SKM-1 treated with dmso at 0.1 percent for 144 hours (cell line): Measurements from ENCODE around the gene ZCCHC3.
"Not testable (repeated sequence)": the region's sequence is repeated elsewhere in the genome, so short reads cannot be mapped to it uniquely, and the experiment has no call there.

Experiments
- DNase-seq: peaks from one replicate; lab custom pipeline; 2025; ENCODE audit not compliant: unreplicated experiment; lab: John Stamatoyannopoulos, UW

The ZCCHC3 gene

GRCh38 chr20:311609-312008 is 14.2 kb downstream of the ZCCHC3 start:
- no peak for DNase-seq

DNA sequence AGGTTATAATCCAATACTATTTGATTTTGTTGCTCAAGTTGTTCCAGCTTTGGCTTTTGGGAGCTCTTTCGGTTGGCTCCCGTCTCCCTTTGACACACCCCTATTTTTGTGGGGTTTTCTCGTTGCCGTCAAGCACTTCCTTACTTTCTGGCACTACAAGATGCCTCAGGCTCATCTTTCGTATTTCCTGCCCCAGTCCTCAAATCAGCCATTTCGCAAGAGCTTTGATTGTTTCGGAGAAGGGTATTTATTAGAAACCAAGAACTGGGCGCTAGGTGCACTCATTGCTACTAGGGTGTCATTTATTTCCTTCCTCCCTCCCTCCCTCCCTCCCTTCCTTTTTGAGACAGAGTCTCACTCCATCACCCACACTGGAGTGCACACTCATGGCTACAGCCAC is 14.7 kb downstream of the ZCCHC3 start:
- DNase-seq: no peak

DNA sequence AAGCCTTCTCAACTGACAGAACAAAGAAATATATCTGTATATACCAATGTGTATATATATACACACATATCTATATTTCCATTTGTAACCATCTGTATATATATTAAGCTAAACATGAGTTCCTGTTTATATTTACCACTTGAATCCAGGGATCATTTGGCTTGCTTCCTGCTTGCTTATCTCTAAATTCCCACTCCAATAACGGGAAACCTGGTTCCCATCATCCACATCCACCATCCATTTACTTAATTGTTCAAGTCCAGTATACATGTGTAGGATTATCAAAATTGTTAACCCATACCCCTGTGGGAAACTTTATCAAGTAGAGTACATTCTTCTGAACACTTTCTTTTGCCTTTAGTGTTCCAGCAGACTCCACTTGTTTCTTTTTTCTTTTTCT is 15.5 kb downstream of the ZCCHC3 start:
- no peak for DNase-seq

DNA sequence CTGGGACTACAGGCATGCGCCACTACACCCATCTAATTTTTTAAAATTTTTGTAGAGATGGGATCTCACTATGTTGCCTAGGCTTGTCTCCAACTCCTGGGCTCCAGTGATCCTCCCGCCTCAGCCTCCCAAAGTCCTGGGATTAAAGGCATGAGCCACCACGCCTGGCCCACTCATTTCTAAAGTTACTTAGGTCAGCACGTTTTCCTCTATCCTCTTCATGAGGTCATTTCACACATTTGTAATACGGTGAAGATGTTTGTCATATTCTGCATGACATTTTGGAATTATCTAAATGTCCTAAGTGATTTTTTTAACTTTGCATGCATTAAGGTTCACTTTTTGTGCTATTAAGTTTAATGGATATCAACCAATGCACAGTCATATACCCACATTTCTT is 16.0 kb downstream of the ZCCHC3 start:
- no peak for DNase-seq

DNA sequence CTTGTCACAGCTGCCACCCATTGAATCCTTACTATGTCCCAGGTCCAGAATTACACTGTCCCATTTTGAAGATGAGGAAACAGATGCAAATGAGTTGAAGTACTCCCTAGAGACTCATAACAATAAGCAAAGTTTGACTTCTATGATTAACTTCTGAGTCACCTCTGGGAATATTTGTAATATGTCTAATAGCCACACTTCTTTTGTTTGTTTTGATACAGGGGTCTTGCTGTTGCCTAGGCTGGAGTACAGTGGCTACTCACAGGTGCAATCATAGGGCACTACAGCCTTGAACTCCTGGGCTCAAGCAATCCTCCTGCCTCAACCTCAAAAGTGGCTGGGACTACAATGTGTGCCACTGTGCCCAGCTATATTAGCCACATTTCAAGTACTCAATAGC is 16.6 kb downstream of the ZCCHC3 start:
- no peak for DNase-seq

- DNase-seq: no peak
Measured at GRCh38 chr20:316316-317068, 19.1 kb downstream of the ZCCHC3 start.

DNA sequence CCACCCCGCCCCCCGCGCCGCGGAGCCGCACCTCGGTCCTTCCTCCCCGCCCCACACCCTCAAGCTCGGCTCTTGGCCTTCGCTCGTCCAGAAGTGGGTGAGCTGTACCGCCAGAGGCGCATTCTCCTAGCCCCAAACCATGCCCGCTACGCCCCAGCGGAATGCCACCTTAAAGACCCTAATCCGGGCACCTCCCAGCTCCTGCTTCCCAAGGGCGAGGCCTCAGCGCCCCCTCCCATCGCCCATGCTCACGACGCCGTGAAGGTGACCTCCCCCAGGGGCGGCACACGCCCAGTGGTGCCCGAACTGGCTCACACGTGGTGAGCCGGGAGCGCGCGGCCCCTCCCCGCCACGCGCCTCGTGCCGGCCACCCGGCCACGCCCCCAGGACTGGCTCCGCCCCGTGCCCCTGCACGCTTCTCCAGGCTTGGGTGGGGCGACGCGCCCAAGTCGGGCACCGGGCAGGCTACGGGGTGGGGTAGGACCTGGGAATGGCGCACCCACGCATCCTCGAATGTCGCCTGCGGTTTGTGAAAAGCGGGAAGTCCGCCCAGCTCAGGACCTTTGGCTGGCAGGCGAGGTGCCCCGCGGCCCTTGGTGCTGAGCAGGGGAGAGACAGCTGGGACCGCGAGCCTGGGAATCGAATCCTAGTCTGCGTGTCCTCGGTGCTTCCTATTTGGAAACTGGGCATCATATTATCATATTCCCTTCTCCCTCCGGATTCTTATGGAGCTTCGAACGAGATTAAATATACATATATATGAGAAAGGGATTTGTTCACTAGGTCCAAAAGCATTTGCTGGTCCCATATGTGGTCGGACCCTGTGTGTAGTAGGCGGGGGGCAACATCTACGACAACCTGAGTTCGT is 27.0 kb downstream of the ZCCHC3 start:
- DNase-seq: peak; percentile 48

- DNase-seq: peak; percentile 61
Measured at GRCh38 chr20:325045-325888, 27.9 kb downstream of the ZCCHC3 start, which contains the start of gene SOX12. Gene SOX12, plus strand, starts transcription at chr20:325552. Its CDS starts 373 bp downstream, at chr20:325925.

- DNase-seq: no peak
Measured at GRCh38 chr20:325889-326644, 28.7 kb downstream of the ZCCHC3 start.

DNA sequence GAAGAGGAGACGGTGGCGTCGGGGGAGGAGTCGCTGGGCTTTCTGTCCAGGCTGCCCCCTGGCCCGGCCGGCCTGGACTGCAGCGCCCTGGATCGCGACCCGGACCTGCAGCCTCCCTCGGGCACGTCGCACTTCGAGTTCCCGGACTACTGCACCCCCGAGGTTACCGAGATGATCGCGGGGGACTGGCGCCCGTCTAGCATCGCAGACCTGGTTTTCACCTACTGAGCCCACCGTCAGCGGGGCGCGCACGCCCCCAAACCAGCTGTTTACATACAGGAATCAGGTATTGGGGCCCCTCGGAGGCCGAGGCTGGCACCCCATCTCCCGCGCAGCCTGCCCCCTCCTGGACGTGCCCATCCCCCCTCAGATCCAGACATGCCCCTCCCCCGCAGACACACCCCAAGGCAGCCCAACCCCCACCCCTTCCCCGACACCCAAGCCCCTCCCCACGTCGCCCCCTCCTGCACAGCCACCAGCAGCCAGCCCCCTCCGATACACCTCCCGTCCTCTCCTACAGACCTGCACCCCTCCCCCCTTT is 29.3 kb downstream of the ZCCHC3 start:
- DNase-seq: no peak

DNA sequence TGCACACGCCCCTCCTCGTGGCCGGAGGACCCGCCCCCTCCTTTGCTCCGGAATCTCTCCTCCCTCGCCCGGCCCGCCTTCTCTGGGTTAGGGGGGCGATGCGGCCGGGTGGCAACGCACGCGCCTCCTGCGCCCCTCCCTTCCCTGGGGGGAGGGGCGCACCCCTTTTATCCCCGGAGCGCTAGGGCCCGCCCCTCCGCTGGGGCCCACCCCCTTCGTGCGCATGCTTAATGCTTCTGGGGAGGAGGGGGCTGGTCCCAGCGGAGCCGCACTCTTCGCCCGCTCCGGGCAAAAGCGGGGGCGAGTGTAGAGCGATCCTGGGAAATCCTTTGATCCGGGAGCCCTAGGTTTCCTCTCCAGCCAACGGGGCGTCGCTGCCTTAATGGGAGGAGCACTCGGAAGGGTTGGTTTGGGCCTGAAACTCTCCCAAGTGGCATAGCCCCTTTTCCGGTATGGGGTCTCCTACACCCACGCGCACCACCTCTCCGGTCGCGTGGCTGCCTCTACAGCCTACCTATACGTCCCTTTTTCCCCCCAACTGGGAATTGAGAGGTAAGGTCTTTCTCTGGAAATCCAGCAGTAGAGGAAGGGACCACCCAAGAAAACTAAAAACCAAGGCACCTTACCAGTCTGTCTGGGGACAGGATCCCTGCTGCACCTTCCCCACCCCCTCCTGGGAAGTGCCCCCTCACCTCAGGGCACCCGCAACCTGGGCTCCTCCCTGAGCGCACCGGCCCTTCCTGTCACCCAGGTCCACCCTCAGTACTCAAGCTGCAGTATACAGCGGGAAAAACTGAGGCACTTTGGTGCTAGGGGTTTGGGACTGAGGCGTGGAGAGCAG is 30.0 kb downstream of the ZCCHC3 start:
- no peak for DNase-seq

GRCh38 chr20:328027-328974 is 30.9 kb downstream of the ZCCHC3 start:
- no peak for DNase-seq

- DNase-seq: no peak
Measured at GRCh38 chr20:328975-329695, 31.8 kb downstream of the ZCCHC3 start.

DNA sequence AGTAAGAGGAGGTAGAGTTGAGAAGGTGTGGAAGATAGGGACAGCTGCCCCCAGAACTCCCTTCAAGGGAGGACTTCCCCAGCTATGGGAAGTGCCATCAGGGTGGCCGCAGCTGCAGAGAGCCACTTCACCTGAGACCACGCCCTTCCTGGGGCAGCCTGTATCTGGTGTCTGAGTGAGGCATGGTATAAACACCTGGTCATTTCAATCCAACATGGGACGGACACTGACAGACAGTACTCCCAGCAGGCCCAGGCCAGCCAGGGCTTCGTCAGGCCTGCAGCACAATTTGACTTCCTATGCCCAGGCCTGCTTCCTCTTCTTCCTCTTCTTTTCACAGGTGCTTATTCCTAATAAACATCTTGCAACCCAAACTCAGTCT is 32.5 kb downstream of the ZCCHC3 start:
- no peak for DNase-seq

GRCh38 chr20:330233-331149 is 33.1 kb downstream of the ZCCHC3 start:
- peak; percentile 64 for DNase-seq

DNA sequence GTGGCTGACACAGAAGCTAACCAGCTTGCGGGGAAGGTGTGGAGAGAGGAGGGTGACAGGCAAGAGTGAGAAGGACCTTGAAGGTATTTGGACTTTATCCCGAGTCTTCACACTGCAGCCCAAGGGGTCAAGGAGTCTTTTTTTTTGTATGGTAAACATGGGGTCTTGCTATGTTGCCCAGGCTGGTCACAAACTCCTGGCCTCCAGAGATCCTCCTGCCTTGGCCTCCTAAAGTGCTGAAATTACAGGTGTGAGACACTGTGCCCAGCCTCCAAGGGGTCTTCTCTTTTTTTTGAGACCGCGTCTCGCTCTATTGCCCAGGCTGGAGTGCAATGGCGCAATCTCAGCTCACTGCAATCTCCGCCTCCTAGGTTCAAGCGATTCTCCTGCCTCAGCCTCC is 37.2 kb downstream of the ZCCHC3 start:
- no peak for DNase-seq

DNA sequence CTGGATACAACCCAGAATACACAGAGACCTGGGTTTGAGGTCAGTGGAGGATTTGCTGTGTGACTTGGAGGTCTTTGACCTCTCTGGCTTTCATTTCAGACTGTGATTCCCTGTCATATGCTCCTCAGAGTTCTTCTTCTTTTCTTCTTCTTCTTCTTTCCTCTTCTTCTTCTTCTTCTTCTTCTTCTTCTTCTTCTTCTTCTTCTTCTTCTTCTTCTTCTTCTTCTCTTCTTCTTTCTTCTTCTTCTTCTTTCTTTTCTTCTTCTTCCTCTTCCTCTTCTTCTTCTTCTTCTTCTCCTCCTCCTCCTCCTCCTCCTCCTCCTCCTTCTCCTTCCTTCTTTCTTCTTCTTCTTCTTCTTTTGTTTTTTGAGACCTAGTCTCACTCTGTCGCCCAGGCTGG is 38.7 kb downstream of the ZCCHC3 start:
- not testable (repeated sequence) for DNase-seq
